ENCODE measurements around the gene DIS3L2. TPM values are rescaled to one million over a fixed set of nuclear protein-coding genes. Genes with fewer than 3 reads are reported as not detected.

The DIS3L2 gene
- total and polyA plus RNA-seq, 2 of the 4 experiments (the other 2 are of a cell fraction), result 14.7 to 19.2 TPM

GRCh38 chr2:231991664-231992063 is 30.2 kb downstream of the DIS3L2 start:
- BruUV-seq (replicated peaks), result no TSS peak
- H3K18ac ChIP-seq (ENCODE audit: low read depth, low read length), result no peak overlapping the region
- DNase-seq (peak; percentile 26), ATAC-seq (ENCODE audit: low read depth) (peak; percentile 77)
- no peak overlapping the region for H2AFZ ChIP-seq (replicated peaks; ENCODE audit: low read length, poor library complexity)
- H3K56ac ChIP-seq (ENCODE audit: extremely low read depth, insufficient read depth, low read length), result no peak overlapping the region
- no peak overlapping the region for H4K5ac ChIP-seq (ENCODE audit: low read depth, low read length)
- no peak overlapping the region for H3K9ac ChIP-seq (ENCODE audit: low read depth, low read length)
- no peaks in the 10 kb centered on the region for H3K9me3 ChIP-seq (ENCODE audit: control insufficient read depth, insufficient read depth, low read length)
- peak overlapping the region; percentile 33; the same call in 1 of the 2 replicates for H2BK20ac ChIP-seq (ENCODE audit: low read depth, low read length)
- no peaks in the 10 kb centered on the region for H3K27me3 ChIP-seq (ENCODE audit: control insufficient read depth, insufficient read depth, low read length)
- no peaks in the 10 kb centered on the region; the same call in 1 of the 2 replicates for H3K36me3 ChIP-seq (ENCODE audit: control insufficient read depth, insufficient read depth, low read length)
- H3K9me1 ChIP-seq (ENCODE audit: insufficient read depth, low read length), result peaks cover 12% of the 10 kb centered on the region
- peaks cover 21% of the 10 kb centered on the region; the same call in 1 of the 2 replicates for H4K20me1 ChIP-seq (ENCODE audit: insufficient read depth, low read length)
- no peak overlapping the region for H3K4me2 ChIP-seq (ENCODE audit: low read depth, low read length)
- H2BK15ac ChIP-seq (ENCODE audit: low read depth, low read length), result no peak overlapping the region
- ChIA-PET POLR2A (ENCODE audit: unreplicated experiment) (no interaction called here), CTCF (no interaction called here)
- H3K79me1 ChIP-seq (ENCODE audit: low read depth in 1 of 2, low read length in 2 of 2), result peaks cover 45 to 49% of the 10 kb centered on the region in 2 experiments
- no peak overlapping the region for H3K4me3 ChIP-seq (ENCODE audit: insufficient read depth, low read depth, low read length)
- no peak overlapping the region for H3K4ac ChIP-seq (ENCODE audit: low read depth, low read length)
- H2AK9ac ChIP-seq (replicated peaks; ENCODE audit: low read depth, low read length, poor library complexity), result no peak overlapping the region
- TF ChIP-seq RCOR1 (IDR thresholded peaks at IDR 0.05; ENCODE audit: insufficient replicate concordance, low read length) (no peak), NFE2L2 (IDR thresholded peaks at IDR 0.05; ENCODE audit: low read depth, low read length) (no peak), CEBPB (IDR thresholded peaks at IDR 0.05; ENCODE audit: low read depth, low read length) (no peak), MAFK (IDR thresholded peaks at IDR 0.05; ENCODE audit: low read depth, low read length) (no peak), USF2 (IDR thresholded peaks at IDR 0.05; ENCODE audit: low read depth, low read length) (no peak), SMC3 (IDR thresholded peaks at IDR 0.05; ENCODE audit: low read depth, low read length) (no peak), CHD1 (IDR thresholded peaks at IDR 0.05; ENCODE audit: low read depth, low read length) (no peak), FOS (IDR thresholded peaks at IDR 0.05; ENCODE audit: low read depth, low read length) (no peak), MXI1 (IDR thresholded peaks at IDR 0.05; ENCODE audit: borderline replicate concordance, low read depth, low read length) (no peak), POLR2A (IDR thresholded peaks at IDR 0.05; ENCODE audit: low read depth, low read length) (no peak), MAZ (IDR thresholded peaks at IDR 0.05; ENCODE audit: borderline replicate concordance, low read depth, low read length) (no peak), ELK1 (IDR thresholded peaks at IDR 0.05; ENCODE audit: borderline replicate concordance, low read depth, low read length) (no peak), CTCF (conservative IDR thresholded peaks at IDR 0.05; ENCODE audit: low read depth, low read length) (no peak), RFX5 (IDR thresholded peaks at IDR 0.05; ENCODE audit: low read depth, low read length) (no peak), RAD21 (IDR thresholded peaks at IDR 0.05; ENCODE audit: low read length) (no peak), BHLHE40 (IDR thresholded peaks at IDR 0.05; ENCODE audit: low read depth, low read length) (no peak)
- no peak overlapping the region for H3K14ac ChIP-seq (replicated peaks; ENCODE audit: low read depth, low read length)
- in situ Hi-C loops (cut with MboI; ENCODE audit: low sequenced_read_pairs), result no loop called here
- no peak overlapping the region for H4K8ac ChIP-seq (ENCODE audit: low read depth in 2 of 2, low read length in 2 of 2)
- no peak overlapping the region for H3K27ac ChIP-seq (ENCODE audit: insufficient read depth, low read length)
- dilution Hi-C loops (cut with HindIII; ENCODE audit: low sequenced_read_pairs, unreplicated experiment), result no loop called here
- H4K91ac ChIP-seq (ENCODE audit: insufficient read depth, low read depth, low read length), result no peak overlapping the region
- no peak overlapping the region for H2AK5ac ChIP-seq (ENCODE audit: low read depth, low read length)
- H2BK5ac ChIP-seq (ENCODE audit: low read depth, low read length, poor library complexity, severe bottlenecking), result no peak overlapping the region
- 0 out of 2 replicates have a peak overlapping the region, but pooled peaks have one; percentile 3 for H2BK120ac ChIP-seq (ENCODE audit: low read depth, low read length)
- H3K23ac ChIP-seq (ENCODE audit: low read depth, low read length), result no peak overlapping the region
- WGBS, 2 experiments (ENCODE audit: extremely low coverage in 2 of 2, insufficient read length in 1 of 2), result no CpG with 5 or more reads among the region's 3 CpGs
- H3K4me1 ChIP-seq (ENCODE audit: control insufficient read depth, insufficient read depth, low read length), result peaks cover 3% of the 10 kb centered on the region
- intact Hi-C loops (cut with micrococcal nuclease), result no loop called here
